GM03348 (cell line): ENCODE data around the gene HMGCL.

Experiments used
- DNase-seq: peaks from one replicate; pipeline ENCODE4 v3.0.0; 2012; ENCODE audit warnings: low spot score

The HMGCL gene

GRCh38 chr1:23774174-23774880, 50.9 kb downstream of the HMGCL start:
- no peak for DNase-seq

DNA sequence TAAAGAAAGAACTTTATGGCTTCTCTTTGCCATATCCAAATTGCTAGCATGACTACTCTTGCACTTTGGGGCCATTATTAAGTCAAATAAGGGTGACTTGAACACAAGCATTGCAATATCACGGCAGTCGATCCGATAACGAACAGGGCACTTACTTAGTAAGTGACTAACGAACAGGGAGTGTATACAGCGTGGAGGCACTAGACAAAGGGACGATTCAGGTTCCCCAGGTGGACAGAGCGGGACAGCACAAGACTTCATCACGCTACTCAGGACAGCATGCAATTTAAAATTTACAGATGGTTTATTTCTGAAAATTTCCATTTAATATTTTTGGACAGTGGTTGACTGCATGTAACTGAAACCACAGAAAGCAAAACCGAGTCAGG, 52.4 kb downstream of the HMGCL start:
- no peak for DNase-seq

DNA sequence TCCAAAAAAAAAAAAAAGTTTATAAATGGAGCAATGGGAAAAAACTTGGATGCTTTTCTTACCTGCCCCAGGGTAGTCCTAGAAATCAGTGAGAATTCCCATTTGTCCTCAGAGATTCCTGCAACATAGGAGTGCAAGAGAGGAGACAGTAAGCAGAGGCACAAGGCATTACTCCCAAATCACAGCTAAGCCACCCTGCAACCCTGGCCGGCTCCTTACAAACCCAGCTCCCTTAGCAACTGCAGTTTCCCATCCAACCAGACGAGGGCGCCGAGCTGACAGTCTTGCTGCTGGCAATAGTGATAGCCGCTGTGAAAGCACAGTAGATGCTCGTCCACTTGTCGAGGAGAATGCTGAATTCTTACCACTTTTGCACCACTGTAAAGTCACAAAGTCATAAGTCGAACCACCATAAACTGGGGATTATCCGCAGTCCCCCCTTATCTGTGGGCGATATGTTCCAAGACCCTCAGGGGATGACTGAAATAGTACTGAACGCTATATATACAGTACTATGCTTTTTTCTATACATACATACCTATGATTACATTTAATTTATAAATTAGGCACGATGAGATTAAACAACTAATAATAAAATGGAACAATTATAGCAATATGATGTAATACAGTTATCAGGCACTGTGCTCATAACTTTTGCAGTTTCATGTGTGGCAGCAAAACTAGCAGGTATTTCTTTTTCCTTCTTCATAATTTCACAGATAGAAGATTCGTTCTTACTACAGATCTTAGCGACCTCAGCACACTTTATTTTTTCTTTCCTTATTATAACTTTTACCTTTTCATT, 53.0 kb downstream of the HMGCL start:
- DNase-seq = peak; percentile 85

GRCh38 chr1:23768733-23769132, 56.5 kb downstream of the HMGCL start:
- DNase-seq = no peak

DNA sequence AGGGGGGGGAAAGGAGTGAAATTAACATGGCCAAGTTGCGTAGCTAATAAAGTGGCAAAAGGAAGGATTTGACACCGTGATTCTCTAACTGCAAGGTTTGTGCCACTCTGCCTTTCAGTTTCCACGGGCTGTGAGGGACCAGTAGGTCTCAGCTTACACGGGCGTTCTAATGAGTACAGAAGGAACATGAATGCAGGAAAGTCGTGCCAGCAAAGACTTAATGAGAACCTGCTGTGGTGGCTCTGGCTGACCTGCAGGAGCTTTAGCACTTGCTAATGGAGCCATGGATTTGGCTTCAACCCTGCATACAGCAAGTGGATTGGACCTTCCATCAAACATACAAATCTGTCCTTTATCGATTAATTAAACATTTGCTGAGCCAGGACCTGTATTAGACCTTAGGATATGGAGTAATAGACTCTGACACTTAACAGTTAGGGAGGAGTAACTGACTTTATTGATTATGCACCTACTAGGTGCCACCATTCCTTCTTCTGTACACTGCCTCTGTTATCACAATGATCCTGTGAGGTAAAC, 62.1 kb downstream of the HMGCL start:
- DNase-seq = no peak

DNA sequence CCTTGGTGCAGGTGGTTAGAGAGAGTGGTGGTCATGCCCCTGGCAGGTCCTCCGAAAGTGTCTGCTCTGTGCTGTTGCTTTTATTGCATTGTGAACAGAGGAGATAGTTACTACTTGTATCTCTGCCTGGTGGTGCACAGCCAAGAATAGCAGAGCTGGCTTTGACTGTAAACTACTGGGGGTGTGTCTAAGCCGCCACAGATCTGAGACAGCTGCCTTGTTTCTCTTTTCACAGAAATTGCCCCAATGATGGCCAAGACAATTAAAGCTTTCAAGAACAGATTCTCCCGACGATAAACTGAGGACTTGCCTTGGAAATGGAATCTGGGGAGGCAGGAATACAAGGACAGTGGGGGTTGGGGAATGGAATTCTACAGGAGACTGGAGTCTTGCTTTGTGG, 66.0 kb downstream of the HMGCL start:
- DNase-seq = no peak

- no peak for DNase-seq
Observed at GRCh38 chr1:23757812-23758211, 67.4 kb downstream of the HMGCL start.

DNA sequence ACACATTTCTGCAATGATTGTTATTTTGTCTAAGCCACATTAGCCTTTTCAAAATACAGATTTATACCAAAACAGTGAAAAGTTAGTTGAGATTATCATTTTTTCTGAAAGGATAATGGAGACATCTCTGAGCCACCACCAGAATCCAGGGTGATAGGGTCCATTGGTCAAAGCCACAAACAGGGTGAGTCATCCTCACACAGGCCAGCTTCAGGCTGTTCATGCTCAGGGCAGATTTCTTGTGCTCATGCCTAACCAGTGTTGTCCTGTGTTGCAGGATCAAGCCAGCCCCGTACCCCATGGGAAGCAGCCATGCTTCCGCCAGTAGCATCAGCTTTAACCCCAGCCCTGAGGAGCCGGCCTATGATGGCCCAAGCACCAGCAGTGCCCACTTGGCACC, 68.6 kb downstream of the HMGCL start:
- peak; percentile 58 for DNase-seq

- no peak for DNase-seq
Observed at GRCh38 chr1:23752909-23753308, 72.3 kb downstream of the HMGCL start.
